Measurements from ENCODE around the gene BAIAP3. TPM values are rescaled to one million over a fixed set of nuclear protein-coding genes. Genes with fewer than 3 reads are reported as not detected.

BAIAP3 gene
- total and polyA plus RNA-seq, 12 donors: 0.79 to 129 (median 16.3) TPM

DNA sequence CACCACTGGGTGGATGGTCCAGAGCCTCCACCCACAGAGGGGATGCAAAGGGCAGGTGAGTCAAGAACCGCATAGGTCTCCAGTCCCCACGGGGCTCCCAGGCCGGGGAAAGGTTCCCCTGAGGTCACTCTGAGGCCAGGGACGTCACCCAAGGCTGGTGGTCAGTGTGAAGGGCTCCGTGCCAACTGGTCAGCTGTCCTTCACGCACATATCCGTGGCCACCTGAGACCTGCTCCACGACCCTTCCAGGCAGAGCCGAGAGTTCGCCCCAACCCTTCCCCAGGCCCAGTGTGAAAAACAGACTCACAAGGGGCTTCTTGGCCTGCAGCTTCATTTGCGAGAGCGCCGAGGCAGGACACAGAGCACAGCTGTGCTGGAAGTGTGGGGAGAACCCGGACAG lies 15.5 kb downstream of the BAIAP3 start:
- intact Hi-C loops (cut with DNase I): no loop called here
- WGBS, 4 donors: 78 to 87% (median 83%) methylated on average over 3 to 14 of the region's 14 CpGs

DNA sequence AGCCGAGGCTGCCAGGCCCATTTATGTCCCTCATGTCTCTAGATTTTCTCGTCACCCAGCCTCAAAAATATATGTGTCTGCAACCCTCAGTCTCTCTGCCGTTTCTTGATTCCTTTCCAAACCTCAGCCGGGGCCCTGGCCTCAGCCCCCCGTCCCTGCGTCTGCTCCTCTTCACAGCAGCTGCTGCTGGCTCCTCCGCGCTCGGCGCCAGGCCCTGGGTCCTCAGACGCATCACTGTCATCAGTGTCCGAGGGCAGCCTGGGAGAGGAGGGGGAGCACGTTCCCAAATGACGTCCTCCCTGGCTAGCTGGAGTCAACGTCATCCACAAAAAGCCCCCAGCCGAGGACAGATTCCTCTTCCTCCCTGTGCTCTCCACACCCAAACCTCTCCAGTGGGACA lies 15.9 kb downstream of the BAIAP3 start:
- H3K9me3 ChIP-seq (replicated peaks in 1 of 3): no peaks in the 10 kb centered on the region
- DNase-seq: no peak
- intact Hi-C loops (cut with DNase I): no loop called here
- no peak overlapping the region for H3K27ac ChIP-seq
- H3K4me3 ChIP-seq: no peak overlapping the region
- TF ChIP-seq POLR2A (IDR thresholded peaks at IDR 0.05): no peak
- TF ChIP-seq, protein P1, sequence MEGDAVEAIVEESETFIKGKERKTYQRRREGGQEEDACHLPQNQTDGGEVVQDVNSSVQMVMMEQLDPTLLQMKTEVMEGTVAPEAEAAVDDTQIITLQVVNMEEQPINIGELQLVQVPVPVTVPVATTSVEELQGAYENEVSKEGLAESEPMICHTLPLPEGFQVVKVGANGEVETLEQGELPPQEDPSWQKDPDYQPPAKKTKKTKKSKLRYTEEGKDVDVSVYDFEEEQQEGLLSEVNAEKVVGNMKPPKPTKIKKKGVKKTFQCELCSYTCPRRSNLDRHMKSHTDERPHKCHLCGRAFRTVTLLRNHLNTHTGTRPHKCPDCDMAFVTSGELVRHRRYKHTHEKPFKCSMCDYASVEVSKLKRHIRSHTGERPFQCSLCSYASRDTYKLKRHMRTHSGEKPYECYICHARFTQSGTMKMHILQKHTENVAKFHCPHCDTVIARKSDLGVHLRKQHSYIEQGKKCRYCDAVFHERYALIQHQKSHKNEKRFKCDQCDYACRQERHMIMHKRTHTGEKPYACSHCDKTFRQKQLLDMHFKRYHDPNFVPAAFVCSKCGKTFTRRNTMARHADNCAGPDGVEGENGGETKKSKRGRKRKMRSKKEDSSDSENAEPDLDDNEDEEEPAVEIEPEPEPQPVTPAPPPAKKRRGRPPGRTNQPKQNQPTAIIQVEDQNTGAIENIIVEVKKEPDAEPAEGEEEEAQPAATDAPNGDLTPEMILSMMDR (IDR thresholded peaks at IDR 0.05): no peak
- H3K36me3 ChIP-seq (replicated peaks in 1 of 2): peaks cover 0 to 32% of the 10 kb centered on the region in 2 donors
- H3K4me1 ChIP-seq (replicated peaks in 1 of 2): peaks cover 14 to 32% of the 10 kb centered on the region in 2 donors
- WGBS, 4 donors: 84 to 90% (median 87%) methylated on average over 15 to 16 of the region's 16 CpGs
- H3K27me3 ChIP-seq: no peaks in the 10 kb centered on the region

More for the DNA sequence above, 15.5 kb downstream of the BAIAP3 start:
- Histone ChIP-seq H3K27ac (no peak overlapping the region), H3K27me3 (no peaks in the 10 kb centered on the region), H3K4me1 (replicated peaks in 1 of 2) (peaks cover 14 to 30% of the 10 kb centered on the region in 2 donors), H3K36me3 (replicated peaks in 1 of 2) (peaks cover 0 to 32% of the 10 kb centered on the region in 2 donors), H3K4me3 (no peak overlapping the region), H3K9me3 (replicated peaks in 1 of 3) (no peaks in the 10 kb centered on the region)
- no peak for TF ChIP-seq POLR2A (IDR thresholded peaks at IDR 0.05)
- TF ChIP-seq, protein P1 (IDR thresholded peaks at IDR 0.05): no peak
- DNase-seq: no peak

DNA sequence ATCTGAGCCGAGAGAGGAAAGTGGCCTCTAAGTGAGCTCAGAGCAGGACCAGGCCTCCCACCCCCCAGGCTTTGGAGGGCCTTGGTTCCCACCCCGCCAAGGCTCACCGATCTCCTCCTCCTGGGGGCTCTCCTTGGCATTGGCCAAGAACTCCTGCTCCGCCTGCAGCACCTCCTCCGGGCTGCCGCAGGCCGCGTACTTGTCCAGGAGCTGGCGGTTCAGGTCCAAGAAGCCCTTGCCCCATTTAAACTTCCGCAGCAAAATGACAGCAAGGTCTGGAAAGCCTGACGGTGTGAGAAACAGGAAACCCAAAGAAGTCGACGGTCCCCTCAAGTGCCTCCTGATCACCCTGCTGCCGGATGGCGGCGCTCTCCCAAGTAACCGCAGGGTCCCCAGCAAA lies 16.5 kb downstream of the BAIAP3 start:
- Histone ChIP-seq H3K4me1 (replicated peaks in 1 of 2) (peaks cover 14 to 32% of the 10 kb centered on the region in 2 donors), H3K27ac (no peak overlapping the region), H3K4me3 (no peak overlapping the region), H3K9me3 (replicated peaks in 1 of 3) (no peaks in the 10 kb centered on the region), H3K36me3 (replicated peaks in 1 of 2) (peaks cover 0 to 32% of the 10 kb centered on the region in 2 donors), H3K27me3 (no peaks in the 10 kb centered on the region)
- no peak for DNase-seq
- intact Hi-C loops (cut with DNase I): loop anchor here in 1 of 2 donors (5.0 kb wide), 1 partner anchor 38 kb away; no protein-coding TSS in a partner anchor
- TF ChIP-seq POLR2A (IDR thresholded peaks at IDR 0.05): no peak
- TF ChIP-seq, protein P1 (IDR thresholded peaks at IDR 0.05): no peak
- WGBS, 4 donors: 89 to 94% (median 93%) methylated on average over 9 to 17 of the region's 17 CpGs

DNA sequence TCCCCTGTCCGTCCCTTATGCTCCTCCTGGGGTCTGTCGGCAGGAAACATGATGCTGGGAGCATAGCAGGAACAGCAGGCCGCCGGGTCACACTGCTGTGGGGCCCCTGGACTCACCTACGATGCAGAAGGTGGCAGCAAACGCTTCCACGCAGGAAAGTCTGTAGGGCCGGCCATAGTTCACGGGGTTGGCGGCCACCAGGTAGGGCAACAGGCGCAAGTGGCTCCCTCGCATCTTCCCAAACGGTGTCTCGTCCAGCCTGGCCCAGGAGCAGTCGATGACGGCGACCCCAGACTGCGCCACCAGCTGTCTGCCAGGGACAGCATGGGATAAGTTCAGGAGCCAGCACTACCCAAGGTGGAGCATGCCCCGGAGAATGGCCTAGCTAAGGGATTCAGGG lies 17.2 kb downstream of the BAIAP3 start:
- Histone ChIP-seq H3K27me3 (no peaks in the 10 kb centered on the region), H3K4me1 (replicated peaks in 1 of 2) (peaks cover 19 to 38% of the 10 kb centered on the region in 2 donors)
- TF ChIP-seq, protein P1 (IDR thresholded peaks at IDR 0.05): no peak
- TF ChIP-seq POLR2A (IDR thresholded peaks at IDR 0.05): no peak

More for the DNA sequence above, 17.2 kb downstream of the BAIAP3 start:
- H3K4me3 ChIP-seq: peak overlapping the region in 2 of 4 donors; percentile 70 to 90
- H3K36me3 ChIP-seq (replicated peaks in 1 of 2): peaks cover 0 to 32% of the 10 kb centered on the region in 2 donors
- intact Hi-C loops (cut with DNase I): loop anchor here in 1 of 2 donors (5.0 kb wide), 1 partner anchor 38 kb away; no protein-coding TSS in a partner anchor
- H3K27ac ChIP-seq: no peak overlapping the region
- 73 to 81% (median 78%) methylated on average over 12 to 19 of the region's 19 CpGs for WGBS, 4 donors
- H3K9me3 ChIP-seq (replicated peaks in 1 of 3): no peaks in the 10 kb centered on the region
- DNase-seq: no peak
